Fibroblast of lung (primary cell): ENCODE data around the gene RUNX2. TPM values are rescaled to one million over a fixed set of nuclear protein-coding genes. Genes with fewer than 3 reads are reported as not detected.

ENCODE experiments used
- DNase-seq, 2 donors: peaks; one replicate each; pipeline versions ENCODE4 v3.0.0 to v3.0.0-alpha.2; 2010; ENCODE audit warnings: low read depth in 2 of 2
- H2AFZ ChIP-seq: 2 replicates; pipeline ENCODE4 v1.5.1; 2012; ENCODE audit warnings: low read length, control low read depth, inconsistent platforms
- H3K27ac ChIP-seq: 2 replicates; pipeline ENCODE4 v1.5.1; 2011; ENCODE audit warnings: low read length, control low read depth; ENCODE audit not compliant: insufficient read depth
- H3K27me3 ChIP-seq: 2 replicates; pipeline ENCODE4 v1.5.1; 2011; ENCODE audit warnings: mild to moderate bottlenecking, low read length; ENCODE audit not compliant: control insufficient read depth, insufficient read depth
- H3K36me3 ChIP-seq: 2 replicates; pipeline ENCODE4 v1.5.1; 2011; ENCODE audit warnings: low read length; ENCODE audit not compliant: control insufficient read depth, insufficient read depth
- H3K4me1 ChIP-seq: 2 replicates; pipeline ENCODE4 v1.5.1; 2011; ENCODE audit warnings: low read length; ENCODE audit not compliant: control insufficient read depth, insufficient read depth; ENCODE audit errors: extremely low read depth
- H3K4me2 ChIP-seq: 2 replicates; pipeline ENCODE4 v1.5.1; 2011; ENCODE audit warnings: low read length, control low read depth; ENCODE audit not compliant: insufficient read depth; ENCODE audit errors: extremely low read depth
- H3K4me3 ChIP-seq, 4 experiments: fragments of 200-600 bp in 1 of 4; sonication (generic) in 1 of 4; replicated peaks in 1 of 4; 2 replicates each; pipeline ENCODE4 v1.5.1; 2011 to 2016; ENCODE audit warnings: low read length in 4 of 4, low read depth in 3 of 4, mild to moderate bottlenecking in 3 of 4, control low read depth in 2 of 4, inconsistent platforms in 1 of 4, mixed read lengths in 1 of 4; ENCODE audit not compliant: insufficient read depth in 1 of 4; ENCODE audit errors: control extremely low read depth in 1 of 4
- H3K79me2 ChIP-seq: 2 replicates; pipeline ENCODE4 v1.5.1; 2012; ENCODE audit warnings: mild to moderate bottlenecking, low read length, inconsistent platforms; ENCODE audit not compliant: control insufficient read depth, insufficient read depth
- H3K9ac ChIP-seq: 2 replicates; pipeline ENCODE4 v1.5.1; 2011; ENCODE audit warnings: mild to moderate bottlenecking, low read length, control low read depth; ENCODE audit not compliant: insufficient read depth
- H3K9me3 ChIP-seq: 2 replicates; pipeline ENCODE4 v1.5.1; 2012; ENCODE audit warnings: low read depth, low read length; ENCODE audit not compliant: control insufficient read depth, insufficient read depth
- H4K20me1 ChIP-seq: 2 replicates; pipeline ENCODE4 v1.5.1; 2011; ENCODE audit warnings: low read length; ENCODE audit not compliant: control insufficient read depth, insufficient read depth; ENCODE audit errors: extremely low read depth
- CTCF ChIP-seq, 2 donors: IDR thresholded peaks in 1 of 2; conservative IDR thresholded peaks in 1 of 2; 1 replicate in 1 of 2; 2 replicates in 1 of 2; pipeline ENCODE4 v1.5.1; 2011 to 2012; ENCODE audit warnings: low read length in 2 of 2, control low read depth in 1 of 2, inconsistent platforms in 1 of 2, low read depth in 1 of 2, mild to moderate bottlenecking in 1 of 2
- EZH2 ChIP-seq: IDR thresholded peaks from 2 replicates; pipeline ENCODE4 v1.5.1; 2012; ENCODE audit warnings: low read length, control low read depth, mild to moderate bottlenecking; ENCODE audit errors: missing control alignments
- polyA plus RNA-seq, 2 donors: library from polyadenylated mRNA; depleted of rRNA in 1 of 2; stranded (reverse) in 1 of 2; unstranded in 1 of 2; fragments of >200 nt; gene quantifications; 2 replicates each; pipeline ENCODE4 v1.2.1, GENCODE V29; 2011 to 2012; ENCODE audit warnings: missing spikeins in 1 of 2
- total RNA-seq: library from RNA; depleted of rRNA; stranded (reverse); fragments of >200 nt; gene quantifications from 2 replicates; pipeline ENCODE4 v1.2.1, GENCODE V29; 2014

The RUNX2 gene
- total and polyA plus RNA-seq, 2 donors (not counting 1 experiment from before 2014, with no cell fraction given) = 2.5 to 4.5 TPM

- H3K4me1 ChIP-seq = no peaks in the 10 kb centered on the region
- no peak overlapping the region for H3K4me2 ChIP-seq
- no peak overlapping the region for H2AFZ ChIP-seq
- no peak overlapping the region for H3K4me3 ChIP-seq
- DNase-seq = no peak
- H3K9ac ChIP-seq = no peak overlapping the region
- no peaks in the 10 kb centered on the region for H3K9me3 ChIP-seq
- H3K27me3 ChIP-seq = no peaks in the 10 kb centered on the region
- no peaks in the 10 kb centered on the region for H3K79me2 ChIP-seq
- TF ChIP-seq EZH2 (no peak), CTCF (conservative IDR thresholded peaks at IDR 0.05 in 1 of 2, IDR thresholded peaks at IDR 0.05 in 1 of 2; ENCODE audit: low read depth in 1 of 2, low read length in 2 of 2) (no peak)
- no peaks in the 10 kb centered on the region for H3K36me3 ChIP-seq
- H4K20me1 ChIP-seq = no peaks in the 10 kb centered on the region
- H3K27ac ChIP-seq = no peak overlapping the region
Measured at GRCh38 chr6:45351667-45352066, 23.5 kb downstream of the RUNX2 start.

GRCh38 chr6:45353654-45354053 lies 25.5 kb downstream of the RUNX2 start:
- H3K4me2 ChIP-seq = no peak overlapping the region
- H3K9ac ChIP-seq = no peak overlapping the region
- TF ChIP-seq EZH2 (no peak), CTCF (conservative IDR thresholded peaks at IDR 0.05 in 1 of 2, IDR thresholded peaks at IDR 0.05 in 1 of 2; ENCODE audit: low read depth in 1 of 2, low read length in 2 of 2) (no peak)
- H3K27me3 ChIP-seq = no peaks in the 10 kb centered on the region
- no peak overlapping the region for H3K27ac ChIP-seq
- no peaks in the 10 kb centered on the region for H4K20me1 ChIP-seq
- no peaks in the 10 kb centered on the region for H3K79me2 ChIP-seq
- H3K9me3 ChIP-seq = no peaks in the 10 kb centered on the region
- DNase-seq = no peak
- no peaks in the 10 kb centered on the region for H3K36me3 ChIP-seq
- no peaks in the 10 kb centered on the region for H3K4me1 ChIP-seq
- no peak overlapping the region for H2AFZ ChIP-seq
- H3K4me3 ChIP-seq = no peak overlapping the region

- Histone ChIP-seq H2AFZ (no peak overlapping the region), H3K79me2 (no peaks in the 10 kb centered on the region), H3K4me1 (no peaks in the 10 kb centered on the region), H3K9ac (no peak overlapping the region), H4K20me1 (no peaks in the 10 kb centered on the region), H3K27me3 (no peaks in the 10 kb centered on the region), H3K4me3 (no peak overlapping the region), H3K4me2 (no peak overlapping the region), H3K9me3 (no peaks in the 10 kb centered on the region), H3K36me3 (no peaks in the 10 kb centered on the region), H3K27ac (no peak overlapping the region)
- TF ChIP-seq CTCF (conservative IDR thresholded peaks at IDR 0.05 in 1 of 2, IDR thresholded peaks at IDR 0.05 in 1 of 2; ENCODE audit: low read depth in 1 of 2, low read length in 2 of 2) (no peak), EZH2 (no peak)
- no peak for DNase-seq
Measured at GRCh38 chr6:45364466-45364865, 36.3 kb downstream of the RUNX2 start.
